ENCODE results near the gene TAF6L. TPM values are rescaled to one million over a fixed set of nuclear protein-coding genes. Genes with fewer than 3 reads are reported as not detected.

Gene TAF6L
- total and polyA plus RNA-seq, 2 experiments from 2014 or later = 38.8 to 56.3 TPM

DNA sequence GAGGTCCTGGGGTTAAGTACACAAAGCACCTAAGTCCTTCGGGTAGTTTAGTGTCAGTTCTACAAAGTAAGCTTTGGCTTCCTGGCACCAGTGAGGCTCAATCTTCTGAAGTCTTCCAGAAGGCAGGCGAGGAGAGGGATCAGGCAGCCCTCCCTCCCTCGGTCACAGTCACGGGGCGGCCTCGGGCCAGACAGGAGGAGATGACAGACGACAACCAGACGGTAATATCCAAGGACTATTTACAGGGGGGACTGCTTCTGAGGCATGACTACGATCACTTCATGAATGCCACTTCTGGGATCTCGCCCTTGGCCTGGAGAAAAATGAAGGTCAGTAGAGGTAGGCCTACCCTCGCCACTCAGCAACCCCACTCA lies 21.0 kb downstream of the TAF6L start:
- TF ChIP-seq, protein P1, sequence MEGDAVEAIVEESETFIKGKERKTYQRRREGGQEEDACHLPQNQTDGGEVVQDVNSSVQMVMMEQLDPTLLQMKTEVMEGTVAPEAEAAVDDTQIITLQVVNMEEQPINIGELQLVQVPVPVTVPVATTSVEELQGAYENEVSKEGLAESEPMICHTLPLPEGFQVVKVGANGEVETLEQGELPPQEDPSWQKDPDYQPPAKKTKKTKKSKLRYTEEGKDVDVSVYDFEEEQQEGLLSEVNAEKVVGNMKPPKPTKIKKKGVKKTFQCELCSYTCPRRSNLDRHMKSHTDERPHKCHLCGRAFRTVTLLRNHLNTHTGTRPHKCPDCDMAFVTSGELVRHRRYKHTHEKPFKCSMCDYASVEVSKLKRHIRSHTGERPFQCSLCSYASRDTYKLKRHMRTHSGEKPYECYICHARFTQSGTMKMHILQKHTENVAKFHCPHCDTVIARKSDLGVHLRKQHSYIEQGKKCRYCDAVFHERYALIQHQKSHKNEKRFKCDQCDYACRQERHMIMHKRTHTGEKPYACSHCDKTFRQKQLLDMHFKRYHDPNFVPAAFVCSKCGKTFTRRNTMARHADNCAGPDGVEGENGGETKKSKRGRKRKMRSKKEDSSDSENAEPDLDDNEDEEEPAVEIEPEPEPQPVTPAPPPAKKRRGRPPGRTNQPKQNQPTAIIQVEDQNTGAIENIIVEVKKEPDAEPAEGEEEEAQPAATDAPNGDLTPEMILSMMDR (IDR thresholded peaks at IDR 0.05; ENCODE audit: low read depth, low read length) = no peak
- Histone ChIP-seq H3K9me3 (ENCODE audit: low read depth) (no peaks in the 10 kb centered on the region), H3K4me3 (peak overlapping the region; percentile 92), H3K36me3 (peaks cover 39% of the 10 kb centered on the region), H3K4me1 (ENCODE audit: low read depth) (peaks cover 16% of the 10 kb centered on the region), H3K27ac (peak overlapping the region; percentile 97), H3K27me3 (no peaks in the 10 kb centered on the region)
- peak in 1 of 2 donors; percentile 94 for DNase-seq (ENCODE audit: low read depth in 1 of 2, low spot score in 1 of 2)

DNA sequence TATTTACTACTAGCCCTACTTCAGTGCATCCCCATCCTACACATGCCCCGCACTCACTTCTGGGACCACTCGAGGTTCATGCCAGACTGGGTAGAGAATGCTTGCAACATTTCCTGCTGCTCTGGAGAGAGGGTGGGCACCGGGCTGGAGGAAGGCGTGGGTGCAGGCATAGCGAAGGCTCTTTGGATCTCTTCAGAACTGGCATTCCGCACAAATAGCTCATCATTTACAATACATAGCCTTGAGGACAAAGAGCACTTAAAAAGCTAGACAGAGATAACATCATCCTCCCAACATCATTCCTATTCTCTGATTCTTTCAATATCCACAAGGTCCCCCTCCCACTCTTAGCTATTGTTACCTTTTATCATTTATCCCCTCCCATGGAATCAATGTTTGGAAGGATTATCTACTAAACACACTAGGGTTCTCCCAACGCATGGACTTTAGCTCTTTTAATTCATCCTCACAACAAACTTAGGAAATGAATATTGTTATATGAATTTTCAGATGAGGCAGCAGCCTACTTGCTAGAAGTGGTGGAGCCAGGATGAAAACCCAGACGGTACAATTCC lies 23.1 kb downstream of the TAF6L start:
- no peak for DNase-seq (ENCODE audit: low read depth in 1 of 2, low spot score in 1 of 2)
- TF ChIP-seq, protein P1 (IDR thresholded peaks at IDR 0.05; ENCODE audit: low read depth, low read length) = no peak
- Histone ChIP-seq H3K4me3 (no peak overlapping the region), H3K27me3 (no peaks in the 10 kb centered on the region), H3K36me3 (peaks cover 52% of the 10 kb centered on the region), H3K27ac (peak overlapping the region; percentile 97), H3K9me3 (ENCODE audit: low read depth) (no peaks in the 10 kb centered on the region), H3K4me1 (ENCODE audit: low read depth) (peaks cover 16% of the 10 kb centered on the region)

DNA sequence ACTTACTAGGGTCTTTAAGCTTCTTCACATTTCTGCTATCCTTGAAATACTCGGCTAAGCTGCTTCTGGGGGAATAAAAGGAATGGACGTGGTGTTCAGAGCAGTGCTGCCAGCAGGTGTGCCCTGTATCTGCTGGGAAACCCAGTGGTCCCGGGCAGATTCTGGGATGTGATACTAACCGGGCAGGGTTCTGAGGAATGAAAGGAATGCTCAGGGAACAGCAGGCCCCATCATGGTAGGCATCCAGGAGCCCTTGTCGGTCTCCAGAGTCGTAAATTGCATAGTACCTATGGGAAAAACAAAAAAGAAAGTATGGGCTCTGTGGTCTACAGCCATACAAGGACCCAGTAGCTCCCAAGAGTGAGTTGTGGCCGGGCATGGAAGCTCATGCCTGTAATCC lies 25.1 kb downstream of the TAF6L start:
- no peak overlapping the region for H3K27ac ChIP-seq
- DNase-seq (ENCODE audit: low read depth in 1 of 2, low spot score in 1 of 2) = no peak
- TF ChIP-seq, protein P1 (IDR thresholded peaks at IDR 0.05; ENCODE audit: low read depth, low read length) = no peak
- peaks cover 66% of the 10 kb centered on the region for H3K36me3 ChIP-seq
- H3K4me1 ChIP-seq (ENCODE audit: low read depth) = peaks cover 9% of the 10 kb centered on the region
- no peaks in the 10 kb centered on the region for H3K27me3 ChIP-seq
- H3K9me3 ChIP-seq (ENCODE audit: low read depth) = no peaks in the 10 kb centered on the region
- no peak overlapping the region for H3K4me3 ChIP-seq

GRCh38 chr11:62799486-62799885 lies 28.3 kb downstream of the TAF6L start:
- DNase-seq (ENCODE audit: low read depth in 1 of 2, low spot score in 1 of 2) = no peak
- no peaks in the 10 kb centered on the region for H3K4me1 ChIP-seq (ENCODE audit: low read depth)
- H3K9me3 ChIP-seq (ENCODE audit: low read depth) = no peaks in the 10 kb centered on the region
- peaks cover 74% of the 10 kb centered on the region for H3K36me3 ChIP-seq
- TF ChIP-seq, protein P1 (IDR thresholded peaks at IDR 0.05; ENCODE audit: low read depth, low read length) = no peak
- no peaks in the 10 kb centered on the region for H3K27me3 ChIP-seq
- H3K4me3 ChIP-seq = no peak overlapping the region
- H3K27ac ChIP-seq = no peak overlapping the region

- Histone ChIP-seq H3K4me3 (no peak overlapping the region), H3K27ac (no peak overlapping the region), H3K27me3 (no peaks in the 10 kb centered on the region), H3K36me3 (peaks cover 59% of the 10 kb centered on the region), H3K9me3 (ENCODE audit: low read depth) (no peaks in the 10 kb centered on the region), H3K4me1 (ENCODE audit: low read depth) (peaks cover 4% of the 10 kb centered on the region)
- TF ChIP-seq, protein P1 (IDR thresholded peaks at IDR 0.05; ENCODE audit: low read depth, low read length) = no peak
- no peak for DNase-seq (ENCODE audit: low read depth in 1 of 2, low spot score in 1 of 2)
Observed at GRCh38 chr11:62801071-62801470, 29.9 kb downstream of the TAF6L start.
